Endothelial cell of umbilical vein (primary cell): ENCODE measurements around the gene CCDC196. TPM values are rescaled to one million over a fixed set of nuclear protein-coding genes. Genes with fewer than 3 reads are reported as not detected.

Experiments used
- BruUV-seq: library from RNA; stranded (reverse); fragments of 400-500 nt; replicated peaks from 2 replicates; lab custom pipeline; 2021; lab: Mats Ljungman, UMichigan
- CTCF ChIA-PET: fragments of 300-600, 350-600 bp; sonication (Branson Sonifier 250); formaldehyde crosslinking; loops from one replicate; lab custom pipeline; 2021; ENCODE audit warnings: antibody characterized with exemption, inconsistent platforms; lab: Charles Lee
- POLR2A ChIA-PET: fragments of 300-600, 350-600 bp; sonication (Branson Sonifier 250); formaldehyde crosslinking; loops from one replicate; lab custom pipeline; 2021; ENCODE audit warnings: antibody characterized with exemption, inconsistent platforms; lab: Charles Lee
- DNase-seq: peaks from one replicate; pipeline ENCODE4 v3.0.0-alpha.2; 2011; ENCODE audit warnings: low read depth, low spot score
- FAIRE-seq: peaks from 2 replicates; lab custom pipeline; 2011; peaks lifted over from hg19 to GRCh38; lab: Jason Lieb, UNC
- H2AFZ ChIP-seq: 2 replicates; pipeline ENCODE4 v1.6.0; 2012; ENCODE audit warnings: low read depth, low read length, control low read depth, inconsistent platforms
- H3K27ac ChIP-seq: 2 replicates; pipeline ENCODE4 v1.5.1; 2011; ENCODE audit warnings: low read depth, mild to moderate bottlenecking, control low read depth, low read length, moderate library complexity; ENCODE audit not compliant: insufficient read depth
- H3K27me3 ChIP-seq, 2 experiments: 2 replicates each; pipeline versions ENCODE4 v1.6.0 to v1.6.1; 2011; ENCODE audit warnings: low read length in 2 of 2, mixed read lengths in 1 of 2; ENCODE audit not compliant: control insufficient read depth in 2 of 2, insufficient read depth in 2 of 2
- H3K36me3 ChIP-seq, 2 experiments: 2 replicates in 1 of 2; 3 replicates in 1 of 2; pipeline ENCODE4 v1.5.1; 2011; ENCODE audit warnings: low read length in 2 of 2, mild to moderate bottlenecking in 1 of 2, moderate library complexity in 1 of 2; ENCODE audit not compliant: control insufficient read depth in 2 of 2, insufficient read depth in 2 of 2; ENCODE audit errors: extremely low read depth in 1 of 2
- H3K4me1 ChIP-seq: 3 replicates; pipeline ENCODE4 v1.5.1; 2011; ENCODE audit warnings: mild to moderate bottlenecking, low read length; ENCODE audit not compliant: control insufficient read depth, insufficient read depth; ENCODE audit errors: extremely low read depth
- H3K4me2 ChIP-seq: 2 replicates; pipeline ENCODE4 v1.6.1; 2011; ENCODE audit warnings: low read length, control low read depth, mixed read lengths; ENCODE audit not compliant: insufficient read depth
- H3K4me3 ChIP-seq, 3 experiments: fragments of 200-600 bp in 1 of 3; sonication (generic), shearing (Covaris generic) in 1 of 3; replicated peaks in 1 of 3; 2 replicates each; pipeline ENCODE4 v1.5.1; 2011 to 2016; ENCODE audit warnings: control low read depth in 3 of 3, low read length in 3 of 3, mild to moderate bottlenecking in 2 of 3, inconsistent platforms in 1 of 3, low read depth in 1 of 3, moderate library complexity in 1 of 3; ENCODE audit not compliant: insufficient read depth in 1 of 3
- H3K79me2 ChIP-seq: 2 replicates; pipeline ENCODE4 v1.6.0; 2012; ENCODE audit warnings: low read length, inconsistent platforms; ENCODE audit not compliant: control insufficient read depth, insufficient read depth
- H3K9ac ChIP-seq: replicated peaks from 2 replicates; pipeline ENCODE3; 2011; ENCODE audit warnings: low read length, control low read depth; ENCODE audit not compliant: insufficient read depth; ENCODE audit errors: extremely low read depth
- H3K9me1 ChIP-seq: replicated peaks from 3 replicates; pipeline ENCODE4 v1.6.0; 2011; ENCODE audit warnings: mild to moderate bottlenecking, low read length; ENCODE audit not compliant: control insufficient read depth, insufficient read depth; ENCODE audit errors: extremely low read depth
- H3K9me3 ChIP-seq: replicated peaks from 2 replicates; pipeline ENCODE4 v1.5.1; 2012; ENCODE audit warnings: low read length, inconsistent platforms; ENCODE audit not compliant: control insufficient read depth, insufficient read depth
- H4K20me1 ChIP-seq: replicated peaks from 2 replicates; pipeline ENCODE3; 2011; ENCODE audit warnings: mild to moderate bottlenecking, low read length; ENCODE audit not compliant: control insufficient read depth, insufficient read depth; ENCODE audit errors: extremely low read depth
- CTCF ChIP-seq, 2 donors: IDR thresholded peaks; 1 replicate in 1 of 2; 2 replicates in 1 of 2; pipeline ENCODE4 v1.5.1; 2011; ENCODE audit warnings: low read length in 2 of 2, mild to moderate bottlenecking in 2 of 2, moderate library complexity in 2 of 2, control low read depth in 1 of 2, inconsistent platforms in 1 of 2, low read depth in 1 of 2; ENCODE audit not compliant: insufficient read depth in 1 of 2; ENCODE audit errors: extremely low read depth in 1 of 2
- EZH2 ChIP-seq: IDR thresholded peaks from 2 replicates; pipeline ENCODE4 v1.6.1; 2012; ENCODE audit warnings: borderline replicate concordance, low read depth, mild to moderate bottlenecking, moderate library complexity, low read length, inconsistent platforms; ENCODE audit not compliant: severe bottlenecking
- FOS ChIP-seq: IDR thresholded peaks from 2 replicates; pipeline ENCODE4 v1.6.1; 2011; ENCODE audit warnings: mild to moderate bottlenecking, low read length, moderate library complexity, borderline replicate concordance; ENCODE audit not compliant: insufficient read depth
- GATA2 ChIP-seq: IDR thresholded peaks from 2 replicates; pipeline ENCODE4 v1.7.0; 2011; ENCODE audit warnings: low read depth, mild to moderate bottlenecking, moderate library complexity, mixed read lengths, low read length; ENCODE audit not compliant: insufficient read length, insufficient read depth
- JUN ChIP-seq: IDR thresholded peaks from 2 replicates; pipeline ENCODE4 v1.6.1; 2011; ENCODE audit warnings: borderline replicate concordance, low read depth; ENCODE audit not compliant: insufficient read length, insufficient read depth
- MAX ChIP-seq: IDR thresholded peaks from 2 replicates; pipeline ENCODE4 v1.6.1; 2011; ENCODE audit not compliant: insufficient read depth, insufficient read length
- MYC ChIP-seq: IDR thresholded peaks from one replicate; pipeline ENCODE4 v1.6.1; 2011; ENCODE audit warnings: mild to moderate bottlenecking, low read depth, low read length
- POLR2A ChIP-seq: IDR thresholded peaks from 2 replicates; pipeline ENCODE4 v1.6.1; 2012; ENCODE audit warnings: low read depth, mild to moderate bottlenecking, control low read depth, low read length
- POLR2AphosphoS5 ChIP-seq: IDR thresholded peaks from 2 replicates; pipeline ENCODE4 v1.6.1; 2012; ENCODE audit warnings: low read depth, mild to moderate bottlenecking, control low read depth, low read length, moderate library complexity; ENCODE audit not compliant: insufficient read depth
- dilution Hi-C: fragments of 300-500 bp; cut with MboI; formaldehyde crosslinking; loops from one replicate; pipeline ENCODE4 v1.15.0; 2019; ENCODE audit warnings: low sequenced_read_pairs; ENCODE audit not compliant: extremely low pct_ligation_motif_present
- intact Hi-C: fragments of 100-400 bp; cut with micrococcal nuclease; formaldehyde crosslinking; loops from one replicate; pipeline ENCODE4 v1.10.0; 2022
- polyA plus RNA-seq, 4 experiments: library from polyadenylated mRNA; depleted of rRNA in 3 of 4; stranded (reverse) in 3 of 4; unstranded in 1 of 4; fragments of >200 nt; gene quantifications; 2 replicates each; pipeline versions ENCODE4 v1.2.1 to v1.2.3, GENCODE V29; 2011 to 2012; ENCODE audit warnings: missing spikeins in 1 of 4
- total RNA-seq: library from RNA; stranded (reverse); gene quantifications from 2 replicates; pipeline ENCODE4 v1.2.3, GENCODE V29; 2021

CCDC196 gene
- total and polyA plus RNA-seq, 2 donors (not counting 3 experiments of a cell fraction or from before 2014, with no cell fraction given) = not detected

- no TSS peak for BruUV-seq
Observed at GRCh38 chr14:66464261-66464660, 21.9 kb upstream of the CCDC196 start.

More at GRCh38 chr14:66464261-66464660, 21.9 kb upstream of the CCDC196 start:
- dilution Hi-C loops (no loop called here), intact Hi-C loops (no loop called here)
- Histone ChIP-seq H4K20me1 (no peaks in the 10 kb centered on the region), H3K4me2 (no peak overlapping the region), H3K9me1 (no peaks in the 10 kb centered on the region), H3K9ac (no peak overlapping the region), H3K36me3 (no peaks in the 10 kb centered on the region), H3K4me1 (no peaks in the 10 kb centered on the region), H3K27me3 (no peaks in the 10 kb centered on the region), H3K9me3 (no peaks in the 10 kb centered on the region), H3K27ac (no peak overlapping the region), H3K4me3 (no peak overlapping the region), H3K79me2 (no peaks in the 10 kb centered on the region), H2AFZ (no peak overlapping the region)
- DNase-seq (no peak), FAIRE-seq (no peak)
- POLR2A ChIA-PET = interaction anchor here (0.6 kb wide), 1 partner anchor 105 kb away, joined by 3 read pairs; no protein-coding TSS in a partner anchor
- CTCF ChIA-PET = no interaction called here
- TF ChIP-seq EZH2 (no peak), CTCF (IDR thresholded peaks at IDR 0.05; ENCODE audit: extremely low read depth in 1 of 2, insufficient read depth in 1 of 2, low read depth in 1 of 2, low read length in 2 of 2) (no peak), POLR2A (no peak), FOS (no peak), GATA2 (no peak), MAX (no peak), POLR2AphosphoS5 (no peak), MYC (no peak), JUN (no peak)
